HG02840 (cell line): ENCODE results near the gene PPL.

Experiments used
- ATAC-seq: cut with Tn5 transposase; IDR thresholded peaks from one replicate; pipeline ENCODE4 v1.9.1; 2021; ENCODE audit warnings: mild to moderate bottlenecking, moderate library complexity, moderate number of reproducible peaks; ENCODE audit not compliant: unreplicated experiment, low FRiP score

The PPL gene

GRCh38 chr16:4837733-4838501 lies 99.0 kb downstream of the PPL start:
- ATAC-seq = no peak

GRCh38 chr16:4836727-4837126 lies 100.2 kb downstream of the PPL start:
- no peak for ATAC-seq

- no peak for ATAC-seq
Observed at GRCh38 chr16:4833584-4833983, 103.4 kb downstream of the PPL start.

- no peak for ATAC-seq
Observed at GRCh38 chr16:4832698-4833343, 104.1 kb downstream of the PPL start.
